ENCODE measurements around the gene CNN3. TPM values are rescaled to one million over a fixed set of nuclear protein-coding genes. Genes with fewer than 3 reads are reported as not detected.

Gene CNN3
- total and polyA plus RNA-seq, 2 donors from 2014 or later, result 232 to 291 TPM

DNA sequence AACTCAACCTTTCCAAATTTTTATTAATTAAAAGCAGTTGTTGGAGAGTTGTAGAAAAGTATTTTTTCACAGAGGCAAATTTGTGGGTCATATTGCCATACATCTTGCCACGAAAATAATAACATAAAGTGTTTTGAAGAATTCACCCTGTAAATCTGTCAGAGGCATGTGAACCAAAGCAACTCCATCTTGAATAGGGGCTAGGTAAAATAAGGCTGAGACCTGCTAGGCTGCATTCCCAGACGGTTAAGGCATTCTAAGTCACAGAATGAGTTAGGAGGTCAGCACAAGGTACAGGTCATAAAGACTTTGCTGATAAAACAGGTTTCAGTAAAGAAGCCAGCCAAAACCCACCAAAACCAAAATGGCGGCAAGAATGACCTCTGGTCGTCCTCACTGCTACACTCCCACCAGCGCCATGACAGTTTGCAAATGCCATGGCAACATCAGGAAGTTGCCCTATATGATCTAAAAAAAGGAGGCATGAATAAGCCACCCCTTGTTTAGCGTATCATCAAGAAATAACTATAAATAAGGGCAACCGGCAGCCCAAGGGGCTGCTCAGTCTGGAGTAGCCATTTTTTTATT, 4.4 kb upstream of the CNN3 start:
- no peak for FAIRE-seq
- Histone ChIP-seq H3K9ac (ENCODE audit: low read length in 3 of 3) (no peak overlapping the region), H3K36me3 (ENCODE audit: control insufficient read depth in 2 of 3, insufficient read depth in 3 of 3, low read length in 3 of 3) (no peaks in the 10 kb centered on the region), H3K4me1 (ENCODE audit: control insufficient read depth in 2 of 3, insufficient read depth in 2 of 3, low read depth in 1 of 3, low read length in 3 of 3) (peaks cover 2 to 33% (median 12%) of the 10 kb centered on the region in 3 donors), H3K27ac (ENCODE audit: low read depth in 2 of 2, low read length in 2 of 2) (no peak overlapping the region), H3K4me3 (ENCODE audit: low read length in 3 of 3) (no peak overlapping the region), H3K27me3 (ENCODE audit: control insufficient read depth, insufficient read depth, low read length) (no peaks in the 10 kb centered on the region), H3K9me3 (ENCODE audit: control insufficient read depth in 2 of 3, insufficient read depth in 1 of 3, low read length in 3 of 3) (no peaks in the 10 kb centered on the region)
- DNase-seq, result no peak
- intact Hi-C loops (cut with DNase I), result no loop called here
- TF ChIP-seq, protein P1, sequence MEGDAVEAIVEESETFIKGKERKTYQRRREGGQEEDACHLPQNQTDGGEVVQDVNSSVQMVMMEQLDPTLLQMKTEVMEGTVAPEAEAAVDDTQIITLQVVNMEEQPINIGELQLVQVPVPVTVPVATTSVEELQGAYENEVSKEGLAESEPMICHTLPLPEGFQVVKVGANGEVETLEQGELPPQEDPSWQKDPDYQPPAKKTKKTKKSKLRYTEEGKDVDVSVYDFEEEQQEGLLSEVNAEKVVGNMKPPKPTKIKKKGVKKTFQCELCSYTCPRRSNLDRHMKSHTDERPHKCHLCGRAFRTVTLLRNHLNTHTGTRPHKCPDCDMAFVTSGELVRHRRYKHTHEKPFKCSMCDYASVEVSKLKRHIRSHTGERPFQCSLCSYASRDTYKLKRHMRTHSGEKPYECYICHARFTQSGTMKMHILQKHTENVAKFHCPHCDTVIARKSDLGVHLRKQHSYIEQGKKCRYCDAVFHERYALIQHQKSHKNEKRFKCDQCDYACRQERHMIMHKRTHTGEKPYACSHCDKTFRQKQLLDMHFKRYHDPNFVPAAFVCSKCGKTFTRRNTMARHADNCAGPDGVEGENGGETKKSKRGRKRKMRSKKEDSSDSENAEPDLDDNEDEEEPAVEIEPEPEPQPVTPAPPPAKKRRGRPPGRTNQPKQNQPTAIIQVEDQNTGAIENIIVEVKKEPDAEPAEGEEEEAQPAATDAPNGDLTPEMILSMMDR (IDR thresholded peaks at IDR 0.05; ENCODE audit: borderline replicate concordance, extremely low read depth, insufficient read depth), result no peak

DNA sequence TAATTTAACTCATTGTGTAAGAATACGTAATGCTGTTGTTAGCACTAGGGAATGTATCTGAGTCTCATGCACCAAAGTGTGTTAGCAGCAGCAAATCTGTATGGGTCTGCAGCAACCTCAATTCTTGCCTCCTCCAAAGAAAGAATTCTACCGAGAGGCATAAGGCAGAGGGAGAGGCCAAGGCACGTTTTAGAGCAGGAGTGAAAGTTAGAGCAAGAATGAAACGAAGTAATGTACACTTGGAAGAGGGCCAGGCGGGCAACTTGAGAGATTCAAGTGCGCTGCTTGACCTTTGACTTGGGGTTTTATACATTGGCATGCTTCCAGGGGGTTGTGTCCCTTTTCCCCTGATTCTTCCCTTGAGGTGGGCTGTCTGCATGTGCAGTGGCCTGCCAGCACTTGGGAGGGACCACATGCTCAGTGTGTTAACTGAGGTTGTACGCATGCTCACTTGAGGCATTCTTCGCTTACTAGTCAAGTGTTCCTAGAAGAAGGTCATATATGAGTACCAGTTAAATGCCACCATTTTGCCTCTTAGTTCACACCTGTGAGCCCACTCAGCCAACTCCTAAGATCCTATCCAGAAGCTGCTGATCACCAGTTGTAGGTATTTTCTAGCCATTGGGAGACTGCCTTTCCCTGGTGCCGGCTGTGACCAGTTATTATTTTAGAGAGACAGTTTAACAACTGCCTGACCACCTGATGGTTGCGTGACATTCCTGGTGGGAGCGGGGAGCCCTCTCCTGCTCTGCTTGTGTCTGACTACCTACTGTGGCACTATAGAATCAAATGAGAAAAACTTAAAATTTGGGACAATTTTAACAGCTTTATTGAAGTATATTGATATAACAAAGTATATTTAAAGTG, 2.7 kb upstream of the CNN3 start:
- H3K9ac ChIP-seq (ENCODE audit: low read length in 3 of 3), result peak overlapping the region in 1 of 3 donors; percentile 67
- H3K4me1 ChIP-seq (ENCODE audit: control insufficient read depth in 2 of 3, insufficient read depth in 2 of 3, low read depth in 1 of 3, low read length in 3 of 3), result peaks cover 0 to 25% (median 8%) of the 10 kb centered on the region in 3 donors
- no peaks in the 10 kb centered on the region for H3K27me3 ChIP-seq (ENCODE audit: control insufficient read depth, insufficient read depth, low read length)
- H3K9me3 ChIP-seq (ENCODE audit: control insufficient read depth in 2 of 3, insufficient read depth in 1 of 3, low read length in 3 of 3), result no peaks in the 10 kb centered on the region
- intact Hi-C loops (cut with DNase I), result loop anchor here (10.0 kb wide), 1 partner anchor 65 kb away; no protein-coding TSS in a partner anchor
- H3K27ac ChIP-seq (ENCODE audit: low read depth in 2 of 2, low read length in 2 of 2), result peak overlapping the region in 1 of 2 donors; percentile 99
- no peaks in the 10 kb centered on the region for H3K36me3 ChIP-seq (ENCODE audit: control insufficient read depth in 2 of 3, insufficient read depth in 3 of 3, low read length in 3 of 3)
- peak overlapping the region in 2 of 3 donors; percentile 70 to 82 for H3K4me3 ChIP-seq (ENCODE audit: low read length in 3 of 3)
- DNase-seq (peak in 2 of 5 donors; percentile 25 to 62), FAIRE-seq (no peak)
- TF ChIP-seq, protein P1 (IDR thresholded peaks at IDR 0.05; ENCODE audit: borderline replicate concordance, extremely low read depth, insufficient read depth), result no peak

DNA sequence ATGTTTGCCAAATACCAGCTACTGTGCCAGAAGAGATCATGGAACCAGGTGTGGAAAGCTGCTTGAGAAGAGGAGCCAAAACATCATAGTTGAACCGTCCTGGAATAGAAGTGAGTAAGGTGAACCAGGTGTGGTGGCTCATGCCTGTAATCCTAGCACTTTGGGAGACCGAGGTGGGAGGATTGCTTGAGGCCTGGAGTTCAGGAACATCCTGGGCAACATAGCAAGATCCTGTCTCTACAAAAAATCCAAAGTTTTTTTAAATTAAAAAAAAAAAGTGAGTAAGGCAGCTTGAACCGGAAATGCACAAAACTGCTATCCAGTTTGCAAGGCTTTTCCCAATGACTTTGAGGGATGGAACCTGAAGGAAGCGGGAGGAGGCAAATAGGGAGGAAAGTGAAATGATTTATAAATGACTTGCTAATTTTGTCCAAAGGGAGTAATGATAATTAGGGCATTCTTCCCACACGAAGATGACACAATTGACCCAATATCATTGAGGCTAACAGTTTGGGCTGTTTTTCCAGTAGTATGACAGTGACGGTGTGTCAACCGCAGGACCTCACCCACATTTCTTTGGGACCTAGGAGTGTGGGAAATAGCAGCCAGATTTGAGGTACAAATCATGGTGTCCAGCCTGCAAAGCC, 1.5 kb upstream of the CNN3 start:
- Histone ChIP-seq H3K4me1 (ENCODE audit: control insufficient read depth in 2 of 3, insufficient read depth in 2 of 3, low read depth in 1 of 3, low read length in 3 of 3) (peaks cover 3 to 34% (median 13%) of the 10 kb centered on the region in 3 donors), H3K27ac (ENCODE audit: low read depth in 2 of 2, low read length in 2 of 2) (peak overlapping the region; percentile 99), H3K9me3 (ENCODE audit: control insufficient read depth in 2 of 3, insufficient read depth in 1 of 3, low read length in 3 of 3) (no peaks in the 10 kb centered on the region), H3K27me3 (ENCODE audit: control insufficient read depth, insufficient read depth, low read length) (no peaks in the 10 kb centered on the region), H3K9ac (ENCODE audit: low read length in 3 of 3) (peak overlapping the region in 2 of 3 donors; percentile 30 to 92), H3K36me3 (ENCODE audit: control insufficient read depth in 2 of 3, insufficient read depth in 3 of 3, low read length in 3 of 3) (peaks cover 0 to 5% (median 3%) of the 10 kb centered on the region in 3 donors), H3K4me3 (ENCODE audit: low read length in 3 of 3) (peak overlapping the region; percentile 3 to 82 (median 70))
- TF ChIP-seq, protein P1 (IDR thresholded peaks at IDR 0.05; ENCODE audit: borderline replicate concordance, extremely low read depth, insufficient read depth), result no peak
- DNase-seq (no peak), FAIRE-seq (no peak)
- intact Hi-C loops (cut with DNase I), result loop anchor here (10.0 kb wide), 1 partner anchor 64 kb away; no protein-coding TSS in a partner anchor

Data from kidney (tissue), 14 donors.